ENCODE data around the gene RAD18.

Gene RAD18

GRCh38 chr3:8856721-8857120 lies 106.6 kb downstream of the RAD18 start:
- TF ChIP-seq ZNF8 (CRISPR knock-in tag; IDR thresholded peaks at IDR 0.05) (no peak), CREB5 (CRISPR knock-in tag; IDR thresholded peaks at IDR 0.05; ENCODE audit: low read depth) (no peak), ARNTL (CRISPR knock-in tag; IDR thresholded peaks at IDR 0.05; ENCODE audit: borderline replicate concordance, low read depth) (no peak), RARB (CRISPR knock-in tag; IDR thresholded peaks at IDR 0.05) (no peak), TOX (CRISPR knock-in tag; IDR thresholded peaks at IDR 0.05; ENCODE audit: borderline replicate concordance) (no peak), ZNF70 (CRISPR knock-in tag; IDR thresholded peaks at IDR 0.05) (no peak), BACH2 (CRISPR knock-in tag; IDR thresholded peaks at IDR 0.05; ENCODE audit: borderline replicate concordance) (no peak), TSHZ2 (CRISPR knock-in tag; IDR thresholded peaks at IDR 0.05) (no peak), ZFP30 (CRISPR knock-in tag; IDR thresholded peaks at IDR 0.05) (no peak), CSDC2 (CRISPR knock-in tag; IDR thresholded peaks at IDR 0.05) (no peak), SNAI2 (CRISPR knock-in tag; IDR thresholded peaks at IDR 0.05) (no peak), ZC3H10 (CRISPR knock-in tag; IDR thresholded peaks at IDR 0.05) (no peak)

GRCh38 chr3:8856071-8856470 lies 107.2 kb downstream of the RAD18 start:
- no peak for ATAC-seq
- TF ChIP-seq ARNTL (CRISPR knock-in tag; IDR thresholded peaks at IDR 0.05; ENCODE audit: borderline replicate concordance, low read depth): no peak
- TF ChIP-seq BACH2 (CRISPR knock-in tag; IDR thresholded peaks at IDR 0.05; ENCODE audit: borderline replicate concordance): no peak
- TF ChIP-seq CSDC2 (CRISPR knock-in tag; IDR thresholded peaks at IDR 0.05): no peak
- TF ChIP-seq SNAI2 (CRISPR knock-in tag; IDR thresholded peaks at IDR 0.05): no peak
- no peak for TF ChIP-seq POU6F1 (CRISPR knock-in tag; IDR thresholded peaks at IDR 0.05; ENCODE audit: borderline replicate concordance, low read depth)

More at GRCh38 chr3:8856721-8857120, 106.6 kb downstream of the RAD18 start:
- ATAC-seq: peak; percentile 56

- no peak for TF ChIP-seq ZNF565 (CRISPR knock-in tag; conservative IDR thresholded peaks at IDR 0.05; ENCODE audit: low read depth)
- TF ChIP-seq ZFP30 (CRISPR knock-in tag; IDR thresholded peaks at IDR 0.05): no peak
- TF ChIP-seq CSRNP3 (CRISPR knock-in tag; IDR thresholded peaks at IDR 0.05): no peak
- TF ChIP-seq ZC3H10 (CRISPR knock-in tag; IDR thresholded peaks at IDR 0.05): no peak
- TF ChIP-seq ZFP3 (CRISPR knock-in tag; IDR thresholded peaks at IDR 0.05): no peak
- TF ChIP-seq OSR1 (CRISPR knock-in tag; IDR thresholded peaks at IDR 0.05): no peak
- no peak for TF ChIP-seq ESRRG (CRISPR knock-in tag; IDR thresholded peaks at IDR 0.05)
- no peak for ATAC-seq
Measured at GRCh38 chr3:8854656-8855055, 108.6 kb downstream of the RAD18 start.

GRCh38 chr3:8853081-8853480 lies 110.2 kb downstream of the RAD18 start:
- TF ChIP-seq ZNF8 (CRISPR knock-in tag; IDR thresholded peaks at IDR 0.05) (no peak), ZNF70 (CRISPR knock-in tag; IDR thresholded peaks at IDR 0.05) (no peak), ESRRG (CRISPR knock-in tag; IDR thresholded peaks at IDR 0.05) (no peak), POU6F1 (CRISPR knock-in tag; IDR thresholded peaks at IDR 0.05; ENCODE audit: borderline replicate concordance, low read depth) (no peak), ISL1 (CRISPR knock-in tag; IDR thresholded peaks at IDR 0.05) (no peak), CSRNP3 (CRISPR knock-in tag; IDR thresholded peaks at IDR 0.05) (no peak)
- no peak for ATAC-seq

All from SK-N-SH treated with all-trans-retinoic acid at 6 μM for 48 hours (cell line).